ENCODE results near the gene C9orf40.

The C9orf40 gene

GRCh38 chr9:74935008-74935407, 17.7 kb downstream of the C9orf40 start:
- peaks cover 13% of the 10 kb centered on the region; the same call in 1 of the 2 replicates for H3K9me3 ChIP-seq (ENCODE audit: insufficient read depth, low read depth, low read length)
- H3K4me1 ChIP-seq (ENCODE audit: insufficient read depth, low read length) = no peaks in the 10 kb centered on the region
- H3K36me3 ChIP-seq (ENCODE audit: insufficient read depth, low read depth, low read length) = no peaks in the 10 kb centered on the region
- H3K27ac ChIP-seq (ENCODE audit: low read length) = no peak overlapping the region
- H3K9ac ChIP-seq (ENCODE audit: low read depth, low read length) = no peak overlapping the region
- H3K4me3 ChIP-seq (ENCODE audit: low read length) = no peak overlapping the region
- H3K27me3 ChIP-seq (ENCODE audit: insufficient read depth, low read length) = no peaks in the 10 kb centered on the region

GRCh38 chr9:74921737-74922136, 31.0 kb downstream of the C9orf40 start:
- Histone ChIP-seq H3K36me3 (ENCODE audit: insufficient read depth, low read depth, low read length) (no peaks in the 10 kb centered on the region), H3K4me3 (ENCODE audit: low read length) (no peak overlapping the region), H3K9me3 (ENCODE audit: insufficient read depth, low read depth, low read length) (no peaks in the 10 kb centered on the region), H3K9ac (ENCODE audit: low read depth, low read length) (no peak overlapping the region), H3K27ac (ENCODE audit: low read length) (no peak overlapping the region), H3K27me3 (ENCODE audit: insufficient read depth, low read length) (no peaks in the 10 kb centered on the region), H3K4me1 (ENCODE audit: insufficient read depth, low read length) (peaks cover 8% of the 10 kb centered on the region; the same call in 1 of the 2 replicates)

DNA sequence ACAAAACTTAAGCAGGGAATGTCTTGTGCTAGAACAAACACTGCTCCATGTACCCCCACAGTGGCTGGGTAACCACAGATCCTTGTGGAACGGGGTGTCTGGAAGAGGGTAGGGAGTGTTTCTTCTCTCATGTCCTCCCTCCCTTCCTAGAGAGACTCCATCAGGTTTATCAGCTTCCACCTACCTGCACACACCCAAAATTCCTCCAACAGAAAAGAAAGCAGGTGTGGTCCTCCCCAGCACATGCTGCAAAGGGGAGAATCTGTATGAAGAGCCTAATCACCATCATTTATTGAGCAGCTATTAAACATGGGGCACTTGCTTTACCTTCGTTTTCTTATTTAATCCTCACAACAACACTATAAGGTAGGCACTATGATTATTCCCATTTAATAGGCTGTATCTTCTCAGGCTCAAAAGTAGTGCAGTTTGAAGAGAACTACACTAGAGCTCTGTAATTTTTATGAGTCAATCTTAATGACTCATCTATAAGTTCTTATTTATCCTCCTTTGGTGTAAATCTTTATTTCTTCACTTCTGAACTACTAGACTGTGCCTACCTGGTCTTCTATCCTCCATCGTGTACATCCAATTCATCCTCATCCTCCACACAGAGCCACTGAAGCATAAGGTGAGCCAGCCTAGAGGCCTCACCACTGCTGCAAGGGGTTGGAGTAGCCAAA, 31.6 kb downstream of the C9orf40 start:
- H3K9me3 ChIP-seq (ENCODE audit: insufficient read depth, low read depth, low read length) = no peaks in the 10 kb centered on the region
- no peaks in the 10 kb centered on the region for H3K36me3 ChIP-seq (ENCODE audit: insufficient read depth, low read depth, low read length)
- no peak overlapping the region for H3K4me3 ChIP-seq (ENCODE audit: low read length)
- no peaks in the 10 kb centered on the region for H3K27me3 ChIP-seq (ENCODE audit: insufficient read depth, low read length)
- H3K9ac ChIP-seq (ENCODE audit: low read depth, low read length) = no peak overlapping the region
- H3K4me1 ChIP-seq (ENCODE audit: insufficient read depth, low read length) = peaks cover 8% of the 10 kb centered on the region; the same call in 1 of the 2 replicates
- H3K27ac ChIP-seq (ENCODE audit: low read length) = no peak overlapping the region

- Histone ChIP-seq H3K4me3 (ENCODE audit: low read length) (no peak overlapping the region), H3K36me3 (ENCODE audit: insufficient read depth, low read depth, low read length) (no peaks in the 10 kb centered on the region), H3K27me3 (ENCODE audit: insufficient read depth, low read length) (no peaks in the 10 kb centered on the region), H3K9ac (ENCODE audit: low read depth, low read length) (no peak overlapping the region), H3K27ac (ENCODE audit: low read length) (no peak overlapping the region), H3K4me1 (ENCODE audit: insufficient read depth, low read length) (no peaks in the 10 kb centered on the region), H3K9me3 (ENCODE audit: insufficient read depth, low read depth, low read length) (no peaks in the 10 kb centered on the region)
Observed at GRCh38 chr9:74910036-74910435, 42.7 kb downstream of the C9orf40 start.

- H3K27ac ChIP-seq (ENCODE audit: low read length) = no peak overlapping the region
- H3K9ac ChIP-seq (ENCODE audit: low read depth, low read length) = no peak overlapping the region
- no peaks in the 10 kb centered on the region for H3K27me3 ChIP-seq (ENCODE audit: insufficient read depth, low read length)
- H3K4me3 ChIP-seq (ENCODE audit: low read length) = no peak overlapping the region
- no peaks in the 10 kb centered on the region for H3K9me3 ChIP-seq (ENCODE audit: insufficient read depth, low read depth, low read length)
- no peaks in the 10 kb centered on the region for H3K36me3 ChIP-seq (ENCODE audit: insufficient read depth, low read depth, low read length)
- H3K4me1 ChIP-seq (ENCODE audit: insufficient read depth, low read length) = no peaks in the 10 kb centered on the region
Observed at GRCh38 chr9:74908665-74909064, 44.0 kb downstream of the C9orf40 start.

GRCh38 chr9:74907085-74907484, 45.6 kb downstream of the C9orf40 start:
- H3K27me3 ChIP-seq (ENCODE audit: insufficient read depth, low read length) = no peaks in the 10 kb centered on the region
- no peak overlapping the region for H3K9ac ChIP-seq (ENCODE audit: low read depth, low read length)
- no peaks in the 10 kb centered on the region for H3K36me3 ChIP-seq (ENCODE audit: insufficient read depth, low read depth, low read length)
- H3K27ac ChIP-seq (ENCODE audit: low read length) = no peak overlapping the region
- no peaks in the 10 kb centered on the region for H3K4me1 ChIP-seq (ENCODE audit: insufficient read depth, low read length)
- no peak overlapping the region for H3K4me3 ChIP-seq (ENCODE audit: low read length)
- no peaks in the 10 kb centered on the region for H3K9me3 ChIP-seq (ENCODE audit: insufficient read depth, low read depth, low read length)

DNA sequence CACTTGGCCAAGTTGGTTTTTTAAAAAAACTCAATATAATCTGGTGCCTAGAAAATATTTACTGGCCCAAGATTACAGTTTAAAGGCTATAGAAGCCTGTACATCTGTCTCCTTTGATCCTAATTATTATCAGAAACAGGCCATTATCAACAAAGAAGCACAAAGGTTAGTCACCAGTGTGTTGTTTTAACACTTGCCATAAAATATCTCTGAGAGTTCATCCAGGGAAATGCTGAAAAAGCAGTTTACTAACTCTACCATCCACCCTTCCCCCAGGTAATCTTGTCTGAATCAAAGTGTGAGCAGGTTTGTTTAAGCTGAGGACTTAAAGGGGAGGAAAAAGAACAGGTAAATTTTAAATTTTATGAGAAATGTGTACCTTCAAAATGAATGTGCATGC, 51.7 kb downstream of the C9orf40 start:
- H3K27ac ChIP-seq (ENCODE audit: low read length) = no peak overlapping the region
- no peaks in the 10 kb centered on the region for H3K4me1 ChIP-seq (ENCODE audit: insufficient read depth, low read length)
- H3K9ac ChIP-seq (ENCODE audit: low read depth, low read length) = no peak overlapping the region
- no peaks in the 10 kb centered on the region for H3K9me3 ChIP-seq (ENCODE audit: insufficient read depth, low read depth, low read length)
- no peak overlapping the region for H3K4me3 ChIP-seq (ENCODE audit: low read length)
- H3K27me3 ChIP-seq (ENCODE audit: insufficient read depth, low read length) = no peaks in the 10 kb centered on the region
- no peaks in the 10 kb centered on the region for H3K36me3 ChIP-seq (ENCODE audit: insufficient read depth, low read depth, low read length)
